Measurements from ENCODE around the gene CLCF1.
"Not testable (repeated sequence)": the region's sequence is repeated elsewhere in the genome, so short reads cannot be mapped to it uniquely, and the experiment has no call there.

Gene CLCF1

GRCh38 chr11:67321313-67321871, 52.0 kb downstream of the CLCF1 start:
- no peak for DNase-seq

- DNase-seq = no peak
Measured at GRCh38 chr11:67320691-67321090, 52.7 kb downstream of the CLCF1 start.

GRCh38 chr11:67320011-67320410, 53.4 kb downstream of the CLCF1 start:
- no peak for DNase-seq

- DNase-seq = not testable (repeated sequence)
Measured at GRCh38 chr11:67318876-67319275, 54.5 kb downstream of the CLCF1 start.

- DNase-seq = no peak
Measured at GRCh38 chr11:67317888-67318555, 55.4 kb downstream of the CLCF1 start.

GRCh38 chr11:67317205-67317887, 56.1 kb downstream of the CLCF1 start:
- peak; percentile 96 to 98 for DNase-seq

GRCh38 chr11:67316882-67317204, 56.6 kb downstream of the CLCF1 start:
- DNase-seq = no peak

GRCh38 chr11:67315325-67315909, 58.0 kb downstream of the CLCF1 start:
- no peak for DNase-seq

- DNase-seq = no peak
Measured at GRCh38 chr11:67314218-67314617, 59.2 kb downstream of the CLCF1 start.
